HT1080 (cell line): ENCODE measurements around the gene SH3BP1. TPM values are rescaled to one million over a fixed set of nuclear protein-coding genes. Genes with fewer than 3 reads are reported as not detected.

Experiments used
- DNase-seq: peaks from one replicate; pipeline ENCODE4 v3.0.0-alpha.2; 2015; ENCODE audit warnings: low read depth
- total RNA-seq: library from RNA; depleted of rRNA; stranded (reverse); fragments of >200 nt; shearing (Covaris generic); gene quantifications from 2 replicates; pipeline ENCODE4 v1.2.3, GENCODE V29; 2014

SH3BP1 gene
- total RNA-seq, 1 experiment from 2014 or later = 14.2 TPM

GRCh38 chr22:37658133-37659065, 18.9 kb downstream of the SH3BP1 start, which contains the start of gene PDXP:
Gene PDXP, plus strand, starts transcription at chr22:37658723. Its CDS starts 60 bp downstream, at chr22:37658783.
- peak; percentile 100 for DNase-seq

GRCh38 chr22:37659066-37659896, 19.8 kb downstream of the SH3BP1 start:
- DNase-seq = no peak

GRCh38 chr22:37659897-37660708, 20.6 kb downstream of the SH3BP1 start:
- no peak for DNase-seq

GRCh38 chr22:37660709-37661045, 21.2 kb downstream of the SH3BP1 start:
- no peak for DNase-seq

GRCh38 chr22:37661160-37661924, 21.9 kb downstream of the SH3BP1 start:
- DNase-seq = no peak

GRCh38 chr22:37662039-37662438, 22.6 kb downstream of the SH3BP1 start:
- no peak for DNase-seq

GRCh38 chr22:37663521-37664140, 24.2 kb downstream of the SH3BP1 start:
- no peak for DNase-seq

- no peak for DNase-seq
Measured at GRCh38 chr22:37664249-37665101, 25.0 kb downstream of the SH3BP1 start.

- DNase-seq = no peak
Measured at GRCh38 chr22:37665487-37665886, 26.0 kb downstream of the SH3BP1 start.

GRCh38 chr22:37669586-37669985, 30.1 kb downstream of the SH3BP1 start:
- no peak for DNase-seq

- DNase-seq = no peak
Measured at GRCh38 chr22:37672206-37672919, 32.9 kb downstream of the SH3BP1 start.

GRCh38 chr22:37672920-37673455, 33.5 kb downstream of the SH3BP1 start:
- DNase-seq = no peak

- no peak for DNase-seq
Measured at GRCh38 chr22:37674248-37674647, 34.8 kb downstream of the SH3BP1 start.

GRCh38 chr22:37674951-37675929, 35.8 kb downstream of the SH3BP1 start, which contains the start of gene LGALS1:
Gene LGALS1, plus strand, starts transcription at chr22:37675636. Its CDS starts 67 bp downstream, at chr22:37675703.
- DNase-seq = peak; percentile 98

- DNase-seq = no peak
Measured at GRCh38 chr22:37675930-37676735, 36.7 kb downstream of the SH3BP1 start.
